ENCODE measurements around the gene PPIL6. TPM values are rescaled to one million over a fixed set of nuclear protein-coding genes. Genes with fewer than 3 reads are reported as not detected.

Gene PPIL6
- total RNA-seq, 3 donors from 2014 or later = 2.6 to 16.5 (median 2.9) TPM

DNA sequence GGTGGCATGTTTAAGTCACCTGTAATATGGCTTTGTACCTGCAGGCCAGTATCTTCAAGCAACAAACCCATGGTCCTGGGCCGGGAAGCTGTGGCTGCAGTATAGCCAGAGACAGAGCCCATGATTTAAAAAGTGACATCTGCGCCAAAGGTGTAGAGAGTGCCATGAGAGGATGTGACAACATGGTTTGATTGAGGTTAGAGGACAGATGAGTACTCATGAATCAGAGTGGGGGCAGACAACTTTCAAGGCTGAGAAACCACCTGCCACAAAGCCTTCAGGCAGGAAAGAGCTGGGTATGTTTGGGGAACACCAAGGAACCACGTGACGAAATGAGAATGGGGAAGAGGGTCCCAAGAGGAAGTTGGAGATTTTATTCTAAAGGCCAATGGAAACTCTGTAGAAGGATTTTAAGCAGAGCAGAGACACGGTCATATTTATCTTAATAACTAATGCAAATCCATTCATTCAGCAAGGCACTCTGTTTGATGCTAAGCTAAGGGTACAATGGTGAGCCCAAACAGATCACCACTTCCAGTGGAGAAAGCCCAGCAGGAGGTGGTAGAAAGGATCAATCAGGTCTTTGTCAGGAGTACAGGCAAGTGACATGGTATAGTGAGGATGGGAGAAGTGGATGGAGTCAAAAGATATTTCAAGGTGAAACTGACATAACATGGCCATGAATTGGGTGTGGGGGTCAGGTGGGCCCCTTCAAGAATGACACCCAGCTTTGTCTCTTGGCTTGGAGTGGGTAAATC, 18.5 kb upstream of the PPIL6 start:
- no peak overlapping the region for H3K4me3 ChIP-seq
- H3K9me3 ChIP-seq = no peaks in the 10 kb centered on the region
- H3K4me1 ChIP-seq = no peaks in the 10 kb centered on the region
- no peaks in the 10 kb centered on the region for H3K27me3 ChIP-seq
- intact Hi-C loops (cut with DNase I; ENCODE audit: low total_unique reads) = no loop called here
- H3K27ac ChIP-seq = peak overlapping the region in 1 of 2 donors; percentile 10
- DNase-seq (ENCODE audit: low spot score in 2 of 2) = no peak
- no peaks in the 10 kb centered on the region for H3K36me3 ChIP-seq
- TF ChIP-seq POLR2AphosphoS5 (IDR thresholded peaks at IDR 0.05) = no peak
- TF ChIP-seq, protein P1, sequence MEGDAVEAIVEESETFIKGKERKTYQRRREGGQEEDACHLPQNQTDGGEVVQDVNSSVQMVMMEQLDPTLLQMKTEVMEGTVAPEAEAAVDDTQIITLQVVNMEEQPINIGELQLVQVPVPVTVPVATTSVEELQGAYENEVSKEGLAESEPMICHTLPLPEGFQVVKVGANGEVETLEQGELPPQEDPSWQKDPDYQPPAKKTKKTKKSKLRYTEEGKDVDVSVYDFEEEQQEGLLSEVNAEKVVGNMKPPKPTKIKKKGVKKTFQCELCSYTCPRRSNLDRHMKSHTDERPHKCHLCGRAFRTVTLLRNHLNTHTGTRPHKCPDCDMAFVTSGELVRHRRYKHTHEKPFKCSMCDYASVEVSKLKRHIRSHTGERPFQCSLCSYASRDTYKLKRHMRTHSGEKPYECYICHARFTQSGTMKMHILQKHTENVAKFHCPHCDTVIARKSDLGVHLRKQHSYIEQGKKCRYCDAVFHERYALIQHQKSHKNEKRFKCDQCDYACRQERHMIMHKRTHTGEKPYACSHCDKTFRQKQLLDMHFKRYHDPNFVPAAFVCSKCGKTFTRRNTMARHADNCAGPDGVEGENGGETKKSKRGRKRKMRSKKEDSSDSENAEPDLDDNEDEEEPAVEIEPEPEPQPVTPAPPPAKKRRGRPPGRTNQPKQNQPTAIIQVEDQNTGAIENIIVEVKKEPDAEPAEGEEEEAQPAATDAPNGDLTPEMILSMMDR (IDR thresholded peaks at IDR 0.05) = no peak
- TF ChIP-seq POLR2A (IDR thresholded peaks at IDR 0.05) = no peak

DNA sequence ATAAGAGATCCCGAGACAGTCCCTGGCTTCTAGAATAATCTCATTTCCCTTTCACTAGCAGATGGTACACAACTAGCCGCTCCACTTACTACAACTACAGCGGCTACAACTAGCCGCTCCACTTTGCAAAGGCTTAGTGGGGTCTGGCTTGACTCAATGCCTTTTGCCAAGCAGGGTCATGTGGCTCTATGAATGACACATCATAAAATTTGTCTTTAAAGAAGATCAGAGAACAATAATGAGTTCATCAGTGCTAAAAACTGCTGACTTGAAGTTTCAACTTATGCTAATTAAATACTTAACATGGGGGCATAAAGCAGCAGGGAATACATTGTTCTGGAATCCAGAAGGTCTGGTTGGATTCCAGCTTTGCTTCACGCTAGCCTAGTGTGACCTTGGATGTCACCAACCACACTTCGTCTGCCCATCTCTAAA, 17.2 kb upstream of the PPIL6 start:
- Histone ChIP-seq H3K4me3 (no peak overlapping the region), H3K9me3 (no peaks in the 10 kb centered on the region), H3K4me1 (no peaks in the 10 kb centered on the region), H3K36me3 (no peaks in the 10 kb centered on the region), H3K27me3 (no peaks in the 10 kb centered on the region), H3K27ac (peak overlapping the region; percentile 20 to 25)
- no peak for TF ChIP-seq POLR2AphosphoS5 (IDR thresholded peaks at IDR 0.05)
- TF ChIP-seq, protein P1 (IDR thresholded peaks at IDR 0.05) = no peak
- TF ChIP-seq POLR2A (IDR thresholded peaks at IDR 0.05) = no peak
- intact Hi-C loops (cut with DNase I; ENCODE audit: low total_unique reads) = no loop called here
- no peak for DNase-seq (ENCODE audit: low spot score in 2 of 2)

DNA sequence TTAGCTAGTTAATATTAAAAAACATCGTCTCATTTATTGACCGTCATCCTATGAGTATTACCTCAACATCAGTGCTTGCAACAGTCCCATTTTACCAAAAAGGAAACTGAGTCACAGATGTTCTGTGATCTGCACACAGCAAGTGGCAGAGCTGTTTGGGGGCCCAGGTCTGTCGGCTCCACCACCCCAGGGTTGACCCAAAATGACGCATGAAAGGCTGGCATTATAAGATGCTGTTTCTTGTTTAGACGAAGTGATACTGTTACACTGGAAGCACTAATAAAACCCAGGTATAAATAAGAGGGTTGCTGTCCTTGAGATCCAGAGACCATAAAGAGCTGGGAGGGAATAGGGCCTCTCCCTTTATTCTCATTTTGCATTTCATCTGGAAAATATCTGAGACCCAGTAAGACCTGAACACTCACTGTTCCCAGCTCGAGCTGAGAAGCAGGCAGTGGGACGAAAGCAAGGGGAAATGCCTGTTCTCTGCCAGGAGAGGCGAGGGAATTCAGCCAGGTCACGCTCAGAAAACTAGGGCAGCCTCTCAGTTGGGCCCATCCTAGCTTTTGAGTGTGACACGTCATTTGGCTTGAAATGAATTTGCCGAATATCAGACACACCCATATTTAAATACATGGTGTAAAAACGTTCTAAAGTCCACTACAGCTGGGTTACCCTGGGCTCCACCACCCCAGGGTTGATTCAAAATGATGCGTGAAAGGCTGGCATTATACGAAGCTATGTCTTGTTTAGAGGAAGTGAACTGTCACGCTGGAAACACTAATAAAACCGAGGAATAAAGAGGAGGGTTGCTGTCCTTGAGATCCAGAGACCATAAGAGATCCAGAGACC, 16.5 kb upstream of the PPIL6 start:
- Histone ChIP-seq H3K4me1 (no peaks in the 10 kb centered on the region), H3K27ac (peak overlapping the region; percentile 20 to 25), H3K27me3 (no peaks in the 10 kb centered on the region), H3K36me3 (no peaks in the 10 kb centered on the region), H3K4me3 (peak overlapping the region in 1 of 3 donors; percentile 62), H3K9me3 (no peaks in the 10 kb centered on the region)
- intact Hi-C loops (cut with DNase I; ENCODE audit: low total_unique reads) = no loop called here
- TF ChIP-seq POLR2A (IDR thresholded peaks at IDR 0.05) = no peak
- TF ChIP-seq, protein P1 (IDR thresholded peaks at IDR 0.05) = no peak
- no peak for TF ChIP-seq POLR2AphosphoS5 (IDR thresholded peaks at IDR 0.05)
- DNase-seq (ENCODE audit: low spot score in 2 of 2) = no peak

DNA sequence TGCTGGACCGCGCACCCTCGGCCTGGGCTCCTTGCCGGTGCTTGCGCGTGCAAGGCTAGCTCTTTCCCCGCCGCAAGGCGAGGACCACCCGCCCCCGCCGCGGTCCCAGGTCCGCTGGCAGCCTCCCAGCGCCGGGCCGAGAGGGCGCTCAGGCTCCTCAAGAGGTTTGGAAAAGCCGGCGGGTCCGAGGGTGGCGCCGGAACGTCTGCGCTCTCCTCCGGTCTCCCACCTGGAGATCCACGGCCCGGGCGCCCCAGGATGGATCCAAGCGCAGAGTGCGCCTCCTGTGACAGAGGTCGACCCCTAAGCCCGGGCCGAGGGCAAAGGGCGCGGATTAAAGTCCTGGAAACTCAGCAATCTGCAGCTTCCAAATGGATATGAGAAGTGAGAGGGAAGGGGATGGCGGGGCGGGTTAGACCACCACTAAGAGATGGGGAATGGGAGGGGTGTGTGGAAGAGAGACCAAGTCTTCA, 15.7 kb upstream of the PPIL6 start:
- no peak for TF ChIP-seq POLR2A (IDR thresholded peaks at IDR 0.05)
- no peaks in the 10 kb centered on the region for H3K27me3 ChIP-seq
- H3K4me3 ChIP-seq = peak overlapping the region; percentile 62 to 82 (median 77)
- intact Hi-C loops (cut with DNase I; ENCODE audit: low total_unique reads) = no loop called here
- peak overlapping the region; percentile 69 to 73 for H3K27ac ChIP-seq
- H3K4me1 ChIP-seq = no peaks in the 10 kb centered on the region
- no peaks in the 10 kb centered on the region for H3K9me3 ChIP-seq
- DNase-seq (ENCODE audit: low spot score in 2 of 2) = no peak
- H3K36me3 ChIP-seq = no peaks in the 10 kb centered on the region

DNA sequence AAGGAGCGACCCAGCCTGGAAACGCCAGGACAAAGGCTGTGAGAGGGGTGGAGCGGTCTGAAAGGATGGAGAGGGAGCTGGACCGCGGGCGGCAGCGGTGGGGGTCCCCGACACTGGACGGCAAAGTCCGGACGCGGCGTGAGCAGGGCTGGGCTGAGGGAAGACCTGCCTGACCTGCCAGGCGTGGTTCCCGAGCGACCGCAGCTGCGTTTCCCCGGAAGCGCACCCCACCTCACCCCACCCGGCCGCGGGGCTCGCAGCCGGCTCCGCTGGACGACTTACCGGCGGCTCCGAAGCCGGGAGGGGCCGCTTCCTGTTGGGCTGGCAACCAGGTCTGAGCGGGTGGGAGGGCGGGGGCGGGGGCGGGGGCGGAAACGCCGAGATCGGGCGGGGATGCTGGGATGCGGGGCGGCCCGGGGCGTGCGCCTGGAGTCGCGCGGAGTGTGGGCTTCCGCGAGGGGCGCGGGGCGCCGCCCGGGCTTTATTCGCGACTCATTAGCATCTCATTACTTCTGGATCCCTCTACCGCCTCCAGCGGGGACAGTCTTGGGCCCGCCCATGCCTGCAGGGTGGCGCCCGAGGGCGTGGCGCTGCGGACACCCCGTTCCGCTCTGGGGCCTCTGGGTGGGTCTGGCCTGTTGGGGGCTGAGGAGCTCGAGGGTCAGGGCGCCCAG, 15.1 kb upstream of the PPIL6 start, which contains the start of gene MICAL1:
TSS of gene MICAL1 (minus strand) at position 336 of the 674 bp plus-strand sequence. CDS start 1,576 bp downstream, outside the sequence.
- peak in 1 of 3 donors; percentile 9 for TF ChIP-seq POLR2AphosphoS5 (IDR thresholded peaks at IDR 0.05)
- TF ChIP-seq POLR2A (IDR thresholded peaks at IDR 0.05) = no peak
- no peaks in the 10 kb centered on the region for H3K9me3 ChIP-seq
- DNase-seq (ENCODE audit: low spot score in 2 of 2) = no peak

More for the DNA sequence above, 15.1 kb upstream of the PPIL6 start, which contains the start of gene MICAL1:
- Histone ChIP-seq H3K27ac (peak within 1 kb of the TSS; percentile 69 to 73), H3K4me3 (peak within 1 kb of the TSS; percentile 62 to 82 (median 77)), H3K36me3 (no peaks in the 10 kb centered on the region), H3K4me1 (no peaks in the 10 kb centered on the region), H3K27me3 (no peaks in the 10 kb centered on the region)
- intact Hi-C loops (cut with DNase I; ENCODE audit: low total_unique reads) = no loop called here
